IPS-NIHi7 (cell line): ENCODE data around the gene SUGCT.

Source experiments
- DNase-seq: peaks from one replicate; pipeline ENCODE4 v3.0.0; 2012; ENCODE audit warnings: mixed read lengths; ENCODE audit errors: extremely low spot score

Gene SUGCT

DNA sequence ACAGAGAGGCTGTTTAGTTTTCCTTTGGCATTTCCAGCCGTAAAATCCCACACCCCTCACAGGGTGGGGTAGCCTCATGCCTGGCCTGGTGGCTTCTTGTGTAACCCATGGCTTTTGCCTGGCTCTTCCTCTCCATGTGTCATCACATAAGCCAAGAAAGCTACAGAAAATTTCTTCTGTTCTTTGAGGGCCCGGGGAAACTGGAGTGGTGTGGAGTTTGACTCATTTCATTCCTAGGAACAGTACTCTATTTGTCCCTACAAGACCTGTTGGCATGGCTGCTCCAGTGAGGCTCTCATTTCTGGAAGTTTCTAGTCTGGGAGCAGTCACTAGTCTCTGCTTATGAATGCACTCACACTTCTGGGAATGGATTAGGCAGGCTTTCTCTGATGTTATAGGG is 523.9 kb downstream of the SUGCT start:
- no peak for DNase-seq

DNA sequence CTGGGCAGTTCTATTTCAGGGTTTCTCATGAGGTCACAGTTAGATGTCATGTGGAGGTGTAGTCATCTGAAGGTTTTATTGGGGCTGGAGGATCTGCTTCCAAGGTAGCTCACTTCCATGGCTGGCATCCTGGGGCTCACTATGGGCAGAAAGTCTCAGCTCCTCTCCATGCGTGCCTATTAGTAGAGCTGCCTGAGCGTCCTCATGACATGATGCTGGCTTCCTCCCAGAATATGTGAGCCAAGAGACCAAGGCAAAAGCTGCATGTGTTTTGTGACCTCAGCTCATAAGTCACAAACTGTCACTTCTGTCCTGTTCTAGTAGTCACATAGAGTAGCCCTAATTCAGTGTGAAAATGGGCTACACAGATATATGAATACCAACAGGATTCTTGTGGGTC is 524.4 kb downstream of the SUGCT start:
- no peak for DNase-seq

DNA sequence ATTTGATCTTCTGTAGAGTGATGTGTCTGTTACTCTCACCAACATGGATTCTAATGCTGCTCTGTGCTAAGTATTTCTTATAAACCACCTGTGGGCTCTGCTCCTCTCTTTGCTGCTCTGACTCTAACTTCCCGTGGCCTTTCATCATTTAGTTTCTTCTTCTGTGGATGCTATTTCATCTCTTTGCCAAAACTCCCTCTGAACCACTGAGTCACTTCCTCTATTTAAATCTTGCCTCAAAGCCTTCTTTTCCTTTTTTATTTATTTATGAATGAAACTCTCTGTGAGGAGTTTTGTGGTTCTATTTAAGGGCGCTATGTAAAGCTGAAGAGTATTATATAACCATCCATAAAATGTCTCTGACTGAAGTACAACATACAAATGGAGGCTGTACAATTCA is 538.5 kb downstream of the SUGCT start:
- no peak for DNase-seq

DNA sequence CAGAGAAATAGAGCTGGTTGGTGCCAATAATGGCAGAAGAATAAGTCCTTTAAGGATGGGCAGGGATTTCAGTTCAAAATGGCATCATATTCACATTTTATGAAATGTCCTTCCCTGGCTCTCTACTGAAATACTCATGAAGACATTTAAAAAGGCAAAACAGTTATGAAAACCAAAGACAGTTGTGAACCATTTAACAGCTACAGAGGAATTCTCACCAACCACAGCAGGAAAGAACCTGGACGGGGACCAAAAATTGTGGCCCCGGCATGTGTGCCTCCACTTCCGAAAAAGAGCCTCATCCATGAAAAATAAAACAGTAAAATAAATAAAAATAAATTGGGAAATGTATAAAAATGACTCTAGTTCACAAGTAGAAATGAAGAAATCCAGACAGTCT is 539.5 kb downstream of the SUGCT start:
- DNase-seq: no peak

DNA sequence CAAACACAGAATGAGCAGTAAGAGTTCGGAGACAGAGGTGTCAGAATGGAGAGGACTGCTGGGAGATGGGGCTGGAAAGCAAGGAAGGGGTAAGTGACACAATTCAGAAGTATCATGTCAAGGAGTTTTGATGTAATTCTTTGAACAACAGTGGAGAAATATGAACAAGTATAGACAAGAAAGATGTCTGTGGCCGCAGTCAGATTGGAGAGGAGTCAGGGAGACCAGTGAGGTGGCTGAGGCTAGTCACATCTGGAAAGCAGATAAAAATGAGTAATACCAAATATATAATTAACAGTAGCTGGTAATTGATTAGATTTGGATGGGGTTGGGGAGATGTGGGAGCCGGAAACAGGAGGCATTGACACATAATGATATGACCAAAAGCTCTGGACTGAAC is 540.9 kb downstream of the SUGCT start:
- no peak for DNase-seq

DNA sequence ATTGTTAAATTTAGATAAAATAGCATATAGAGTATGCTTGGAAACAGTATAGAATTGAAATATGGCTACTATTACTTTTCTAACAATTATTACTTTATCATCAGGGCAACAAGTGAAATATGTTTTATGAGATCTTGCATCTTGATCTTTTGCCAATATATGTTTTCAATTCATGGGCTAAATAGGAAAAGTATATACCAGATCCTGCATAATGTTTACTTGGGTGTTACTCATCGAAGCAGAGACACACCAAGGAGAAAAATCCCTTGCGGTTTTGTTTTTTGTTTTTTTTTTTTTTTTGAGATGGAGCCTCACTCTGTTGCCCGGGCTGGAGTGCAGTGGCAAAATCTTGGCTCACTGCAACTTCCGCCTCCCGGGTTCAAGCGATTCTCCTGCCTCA is 541.4 kb downstream of the SUGCT start:
- no peak for DNase-seq

DNA sequence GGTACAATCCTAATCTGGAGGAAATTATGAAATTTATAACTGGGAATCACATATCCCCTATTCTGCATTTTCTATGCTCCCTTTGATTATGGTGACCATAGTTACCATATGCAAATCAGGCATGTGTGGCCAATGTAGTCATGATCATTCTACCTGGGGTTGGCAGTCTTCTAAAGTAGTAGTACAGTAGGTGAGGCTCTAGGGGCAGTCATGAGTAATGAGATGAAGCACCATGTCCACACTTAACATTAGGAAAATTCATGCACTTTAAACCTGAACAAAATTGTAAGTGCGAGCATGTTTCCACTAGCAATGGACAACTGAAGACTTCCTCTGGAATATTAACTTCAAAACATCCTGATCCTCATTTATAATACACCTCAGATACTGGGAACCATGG is 545.9 kb downstream of the SUGCT start:
- DNase-seq: peak; percentile 70

DNA sequence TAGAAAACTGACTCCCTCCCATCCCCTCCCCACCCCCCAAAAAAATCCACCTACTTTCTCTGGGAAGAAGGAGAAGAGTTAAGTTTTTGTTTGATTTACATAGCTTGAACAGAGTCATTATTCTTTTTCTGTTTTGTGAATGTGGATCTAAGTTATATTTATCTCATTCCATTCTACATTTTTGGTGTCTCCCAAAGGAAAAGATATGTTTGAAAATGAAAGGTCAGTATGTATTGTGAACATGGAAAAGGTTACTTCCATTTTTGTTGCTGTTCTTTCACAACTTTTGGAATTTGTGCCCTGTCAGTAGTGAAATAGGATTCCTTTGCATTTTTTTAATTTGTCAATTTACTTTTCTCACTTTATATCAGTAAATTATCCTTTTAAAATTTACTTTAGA is 547.9 kb downstream of the SUGCT start:
- no peak for DNase-seq

DNA sequence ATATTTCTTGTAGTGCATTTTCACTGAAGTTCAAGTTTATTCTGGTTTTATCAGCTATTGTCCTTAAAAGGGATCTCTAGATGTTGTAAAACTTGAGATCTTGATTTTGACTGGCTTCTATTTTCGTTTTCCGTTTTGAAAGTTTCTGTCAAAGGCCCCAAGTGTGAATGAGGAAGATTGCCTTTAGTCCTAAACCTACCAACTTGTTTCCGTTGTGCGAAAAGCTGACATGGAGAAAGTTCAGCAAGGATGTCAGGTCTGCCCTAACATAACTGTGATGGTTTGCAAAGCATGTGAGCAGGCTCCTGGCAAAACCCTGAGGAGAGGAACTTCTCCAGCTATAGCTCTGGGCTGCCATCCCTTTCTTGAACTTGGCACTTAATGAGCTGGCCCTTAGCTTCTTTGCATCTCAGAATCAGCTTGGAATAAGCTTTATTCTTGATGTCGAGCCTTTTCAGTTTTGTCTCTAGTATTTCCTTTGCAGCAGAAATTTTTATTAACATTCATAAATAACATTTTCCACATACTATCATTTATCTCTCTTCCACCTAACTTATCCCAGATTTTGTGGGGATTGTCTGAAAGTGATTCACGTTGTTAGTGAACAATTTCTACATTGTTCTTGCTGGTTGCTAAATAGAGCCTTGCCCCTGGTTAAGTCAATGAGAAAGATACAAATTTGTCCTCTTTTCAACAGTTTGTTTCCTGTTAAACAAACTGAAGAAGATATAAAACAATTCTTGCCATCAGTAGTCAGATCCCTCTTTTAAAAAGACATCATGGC is 559.4 kb downstream of the SUGCT start:
- no peak for DNase-seq

DNA sequence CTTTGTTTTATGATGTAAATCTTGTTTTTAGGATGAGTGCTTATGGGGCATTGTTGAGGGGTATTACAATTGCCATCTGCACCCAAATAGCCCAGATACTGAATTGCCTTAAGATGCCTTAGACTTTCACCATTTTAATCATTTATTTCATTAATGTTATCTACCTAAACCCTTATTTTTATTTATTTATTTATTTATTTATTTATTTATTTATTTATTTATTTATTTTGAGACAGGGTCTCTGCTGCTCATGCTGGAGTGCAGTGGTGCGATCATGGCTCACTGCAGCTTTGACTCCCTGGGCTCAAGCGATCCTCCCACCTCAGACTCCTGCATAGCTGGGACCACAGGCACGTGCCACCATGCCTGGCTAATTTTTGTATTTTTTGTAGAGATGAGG is 560.2 kb downstream of the SUGCT start:
- DNase-seq: no peak

DNA sequence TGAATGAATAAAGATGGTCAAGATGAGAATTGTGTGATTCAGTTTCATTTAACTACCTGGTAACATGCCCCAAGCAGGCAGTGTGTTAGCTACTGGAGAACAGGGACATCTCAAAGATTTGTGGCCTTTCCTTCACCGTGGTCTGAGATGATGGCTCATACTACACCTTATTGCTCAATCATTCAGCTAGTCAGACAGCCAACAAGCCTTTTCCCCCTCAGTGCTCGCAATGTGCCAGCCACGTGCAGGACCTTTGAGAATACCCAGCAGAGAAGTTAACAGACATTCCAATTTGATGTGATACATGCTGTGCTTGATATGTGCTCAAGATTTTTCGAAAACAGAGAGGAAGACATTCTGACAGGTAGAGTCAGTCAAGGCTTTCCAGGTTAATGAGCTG is 562.8 kb downstream of the SUGCT start:
- DNase-seq: no peak

DNA sequence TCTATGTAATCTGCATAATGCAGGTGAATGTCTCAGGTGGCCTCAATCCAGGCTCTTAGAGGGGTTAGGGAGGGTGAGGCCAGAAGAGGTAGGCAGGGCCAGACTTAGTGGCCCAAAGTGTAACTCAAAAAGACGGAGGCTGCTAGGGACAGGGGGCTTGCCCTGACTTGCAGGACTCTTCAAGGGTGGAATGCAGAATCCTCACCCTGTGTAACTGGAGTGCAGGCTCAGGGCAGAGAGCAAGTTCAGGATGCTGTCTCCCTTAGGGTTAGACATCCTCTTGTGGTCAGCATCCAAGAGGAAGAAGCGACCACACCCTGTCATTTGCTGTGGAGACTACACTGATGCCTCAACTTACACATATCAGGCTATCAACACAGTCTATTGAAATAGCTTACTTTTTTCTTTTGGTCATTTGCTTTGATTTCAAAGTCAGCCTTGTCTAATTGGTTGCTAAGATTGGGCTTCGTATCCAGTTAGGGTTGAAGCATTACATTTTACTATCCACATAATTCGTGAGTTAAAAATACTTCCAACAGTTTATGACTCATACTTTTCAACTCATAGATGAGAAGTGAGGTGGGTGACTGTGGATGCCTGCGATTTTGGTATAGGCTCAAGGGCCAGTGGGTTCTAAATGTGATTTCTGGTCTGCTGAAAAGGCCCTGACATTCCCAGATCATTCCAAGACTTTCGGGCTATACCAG is 563.6 kb downstream of the SUGCT start:
- DNase-seq: no peak

DNA sequence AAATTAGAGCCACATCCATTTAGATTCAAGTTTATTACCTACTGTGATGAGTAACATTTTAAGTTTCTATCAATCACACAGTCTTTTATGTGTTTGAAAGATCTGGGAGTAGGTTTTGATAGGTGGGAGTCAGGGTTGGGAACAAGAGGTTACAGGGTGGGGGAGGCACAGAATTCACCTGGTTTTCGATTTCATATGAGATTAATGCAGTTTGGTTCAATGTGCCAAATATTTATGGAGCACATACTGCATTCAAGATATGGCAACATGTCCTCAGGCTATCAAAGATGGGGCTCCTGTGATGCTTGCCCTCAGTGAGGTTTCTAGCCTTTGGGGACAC is 564.1 kb downstream of the SUGCT start:
- DNase-seq: no peak

DNA sequence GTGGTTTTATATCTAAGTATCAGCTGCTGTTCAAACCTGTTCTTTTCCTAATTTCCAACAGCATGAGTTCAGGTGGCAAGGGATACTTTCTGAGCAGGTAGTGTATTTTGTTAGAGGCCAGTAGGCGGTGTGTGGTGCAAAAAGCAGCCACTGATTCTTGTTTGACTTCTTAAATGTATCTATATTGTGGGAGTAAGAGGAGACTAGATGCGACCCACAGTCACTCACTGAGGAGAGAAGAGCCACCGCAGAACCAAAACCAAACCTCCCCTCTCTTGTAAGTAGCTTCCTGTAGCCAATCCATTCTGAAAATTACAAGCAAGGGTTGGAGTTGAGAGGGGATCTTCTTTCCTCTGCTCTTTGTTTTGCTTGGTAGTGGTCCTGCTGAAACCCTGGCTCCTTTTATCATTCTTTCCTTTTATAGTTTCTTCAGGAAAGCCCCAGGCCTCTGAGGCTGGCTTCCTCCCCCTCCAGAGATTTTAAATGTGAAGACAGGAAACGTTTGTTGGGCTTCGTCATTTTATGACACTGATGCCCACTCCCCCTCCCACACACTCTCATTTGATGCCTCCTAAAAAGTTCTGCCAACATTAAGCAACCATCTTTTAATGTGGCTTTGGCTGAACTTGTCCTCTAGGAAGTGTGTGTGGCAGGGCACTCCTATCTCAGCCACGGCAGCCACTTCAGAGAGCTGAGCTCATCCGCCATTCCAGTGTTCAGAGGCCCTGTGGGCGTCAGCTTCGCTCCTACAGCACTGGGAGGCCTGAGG is 566.0 kb downstream of the SUGCT start:
- peak; percentile 19 for DNase-seq

DNA sequence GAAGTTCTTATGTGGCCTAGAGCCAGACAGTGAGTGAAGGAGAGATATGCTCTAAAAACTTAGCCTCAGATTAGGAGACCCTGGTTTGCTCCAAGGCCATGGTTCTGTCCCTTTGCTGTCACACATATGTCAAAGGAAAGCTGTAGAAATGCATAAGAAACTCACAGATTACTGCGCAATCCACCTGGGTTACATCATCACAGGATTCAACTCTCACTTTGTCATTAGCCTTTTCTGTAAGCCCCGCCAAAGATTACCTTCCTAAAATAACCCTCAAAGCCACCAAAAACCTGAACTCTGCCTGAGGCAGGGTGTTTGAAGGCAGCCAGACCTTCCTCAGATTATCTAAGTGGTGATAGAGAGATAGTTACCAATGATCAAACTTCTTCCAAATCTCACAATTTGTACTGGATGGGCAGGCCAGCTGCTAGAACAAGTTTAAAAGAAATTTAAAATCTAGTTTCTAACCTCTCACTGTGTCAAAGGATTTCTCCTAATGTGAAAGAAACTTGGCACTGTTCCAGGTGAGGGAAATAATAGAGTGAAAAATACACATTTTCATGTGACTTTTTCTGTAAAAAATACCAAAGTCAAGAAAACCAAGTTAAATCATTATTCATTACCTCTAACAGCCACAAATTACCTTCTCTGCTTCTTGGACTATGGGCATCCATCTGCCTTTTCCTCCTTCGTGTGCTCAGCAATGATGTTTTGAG is 567.2 kb downstream of the SUGCT start:
- DNase-seq: no peak

DNA sequence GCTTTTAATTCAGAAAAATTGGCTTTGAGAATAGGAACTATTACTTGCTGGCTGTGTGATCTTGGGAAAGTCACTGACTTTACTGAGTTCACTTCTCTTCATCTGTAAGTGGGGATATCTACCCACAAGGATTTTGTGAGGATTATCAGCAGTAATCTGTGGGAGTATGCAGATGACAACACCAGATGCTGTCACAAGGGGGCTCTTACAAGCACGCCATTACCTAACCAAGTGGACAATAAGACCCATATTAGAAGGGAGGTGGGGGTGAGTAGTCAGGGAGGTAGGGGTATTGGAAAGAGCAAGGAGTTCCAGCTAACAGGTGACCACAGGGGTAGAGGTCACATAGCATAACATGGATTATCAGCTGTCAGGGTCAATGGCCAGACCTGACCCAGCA is 569.4 kb downstream of the SUGCT start:
- DNase-seq: no peak

DNA sequence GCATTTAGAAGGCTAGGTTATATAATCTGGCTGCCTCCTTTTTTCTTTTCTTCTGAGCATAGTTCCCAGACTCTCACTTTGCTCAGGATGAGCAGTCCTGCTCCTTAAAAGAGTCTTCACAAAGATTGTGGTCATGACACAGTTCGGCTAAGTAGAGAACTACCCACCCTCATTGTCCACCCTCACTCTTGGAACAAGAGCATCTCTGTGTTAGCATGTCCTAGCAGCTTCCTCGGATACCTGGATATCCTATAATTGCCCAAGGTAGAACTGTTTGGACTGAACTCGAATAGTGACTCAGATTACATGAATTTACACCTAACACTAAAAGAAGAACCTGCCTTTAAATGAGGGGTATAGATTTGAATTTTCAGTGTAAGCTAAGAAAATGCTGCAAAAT is 572.0 kb downstream of the SUGCT start:
- DNase-seq: no peak

DNA sequence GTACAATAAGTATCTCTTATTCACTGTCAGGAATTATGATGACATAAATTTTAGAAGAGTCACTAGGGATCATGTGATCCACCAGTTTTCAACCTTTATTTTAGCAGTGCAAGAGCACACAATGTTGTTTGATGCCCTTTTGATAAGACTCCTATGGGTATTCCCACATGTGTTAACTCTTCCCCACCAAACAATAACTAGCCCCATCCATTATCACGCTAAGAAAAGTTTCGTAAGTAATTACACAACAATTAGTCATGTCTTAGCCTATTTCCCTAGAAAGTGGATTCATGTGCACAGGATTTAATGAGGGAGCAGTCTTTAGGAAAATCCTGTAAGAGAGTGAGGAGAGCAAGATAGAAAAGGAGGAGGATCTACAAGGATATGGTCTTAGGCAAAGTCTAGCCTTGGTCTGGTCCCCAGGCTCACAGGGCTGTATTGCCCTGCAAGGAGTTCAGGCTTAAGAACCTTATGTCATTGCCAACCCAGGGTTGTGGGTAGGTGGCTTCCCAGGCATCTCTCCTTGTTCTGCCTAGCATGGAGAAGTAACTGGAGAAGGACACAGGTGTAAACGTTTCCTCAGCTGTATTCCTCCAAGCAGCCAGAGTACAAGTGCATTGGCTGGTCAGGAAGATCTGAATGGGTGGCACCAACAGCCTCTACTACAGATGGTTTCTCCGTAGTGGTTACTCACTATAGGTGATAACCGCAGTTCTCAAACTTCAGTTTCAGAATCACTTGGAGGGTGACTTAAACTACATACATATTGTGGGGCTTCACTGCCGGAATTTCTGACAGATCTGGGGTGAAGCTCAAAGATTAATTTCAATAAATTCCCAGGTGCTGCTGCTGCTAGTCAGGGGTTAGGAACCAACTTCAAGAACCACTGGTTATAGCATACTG is 574.5 kb downstream of the SUGCT start:
- DNase-seq: no peak

DNA sequence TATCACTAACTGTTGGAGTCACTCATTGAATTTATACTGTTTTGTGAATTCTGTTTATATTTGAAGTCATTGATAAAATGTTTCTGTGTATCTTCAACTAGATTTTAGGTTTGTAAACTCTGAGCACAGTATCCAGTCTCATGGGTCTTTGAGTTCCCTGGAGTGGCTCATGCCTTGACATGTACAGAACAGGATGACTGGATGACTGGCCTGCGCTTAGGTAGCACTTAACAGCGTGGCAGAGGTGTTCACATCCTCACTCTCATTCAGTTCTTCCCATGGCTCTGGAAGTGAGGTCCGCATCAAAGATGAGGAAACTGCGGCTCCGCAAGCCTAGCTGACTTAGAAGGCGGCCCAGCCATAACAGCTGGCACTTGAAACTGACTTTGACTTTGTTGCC is 576.9 kb downstream of the SUGCT start:
- no peak for DNase-seq

DNA sequence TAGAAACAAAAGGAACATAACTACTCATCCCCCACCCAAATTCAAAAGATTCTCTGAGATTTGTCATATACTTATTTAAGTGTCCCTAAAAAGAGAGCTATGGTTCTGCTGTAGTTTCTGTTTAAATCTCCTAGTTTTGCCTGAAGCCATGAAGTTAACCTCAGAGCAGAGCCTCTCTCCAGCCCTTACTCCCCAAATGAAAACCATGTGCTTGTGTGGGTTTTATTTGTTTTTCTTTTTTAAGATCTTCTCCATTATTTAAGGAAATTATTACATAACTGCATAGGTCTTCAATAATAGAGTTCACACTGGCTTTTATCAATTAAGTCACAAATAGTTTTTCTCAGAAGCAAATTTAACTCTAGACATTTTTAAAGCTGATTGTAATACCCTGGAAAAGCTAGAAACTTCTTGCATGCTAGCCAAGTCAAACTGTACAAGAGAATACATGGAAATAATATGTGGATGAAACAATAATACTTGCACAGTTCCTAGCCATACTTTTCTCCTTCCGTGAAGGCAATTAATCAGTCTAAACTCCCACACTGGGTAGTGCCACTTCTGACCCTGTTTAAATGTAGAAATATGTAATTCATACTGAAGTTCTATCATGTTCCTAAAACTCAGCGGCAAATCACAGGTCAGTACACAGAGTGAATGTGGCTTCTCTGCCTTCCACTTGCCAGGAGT is 579.7 kb downstream of the SUGCT start:
- DNase-seq: no peak

DNA sequence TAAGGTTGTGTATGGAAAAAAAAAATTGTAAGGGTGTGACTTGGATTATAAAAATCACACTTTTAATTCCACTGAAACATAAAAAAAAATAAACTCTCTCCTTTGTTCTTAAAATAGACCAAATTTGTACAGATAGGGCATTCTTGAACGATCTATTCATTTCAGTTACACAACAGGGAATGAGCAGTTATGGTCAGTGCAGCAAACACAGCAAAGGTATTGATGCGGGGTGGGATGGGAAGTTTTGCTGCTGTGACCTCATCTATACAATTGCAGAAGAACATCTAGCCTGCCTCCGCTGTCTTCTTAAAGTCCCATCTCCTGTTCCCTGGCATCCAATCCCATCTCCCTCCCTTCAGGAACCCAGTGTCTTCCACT is 580.2 kb downstream of the SUGCT start:
- no peak for DNase-seq
